HepG2 (cell line): ENCODE results near the gene TK1. TPM values are rescaled to one million over a fixed set of nuclear protein-coding genes. Genes with fewer than 3 reads are reported as not detected.

Experiments used
- ATAC-seq: fragments of 200-7000 bp; cut with Tn5 transposase; 3 replicates; pipeline ENCODE4 v1.9.1; 2020; ENCODE audit warnings: mild to moderate bottlenecking, moderate library complexity
- BruUV-seq: library from RNA; stranded (reverse); fragments of 400-500 nt; replicated peaks from 2 replicates; lab custom pipeline; 2021; lab: Mats Ljungman, UMichigan
- CTCF ChIA-PET: fragments of 300-600 bp; formaldehyde crosslinking; extraction: SDS; loops from one replicate; lab custom pipeline; 2021; ENCODE audit warnings: low total read pairs, inconsistent platforms, low intra/inter-chr PET ratio; lab: Yijun Ruan, JAX
- POLR2A ChIA-PET: fragments of 350-600 bp; sonication (Branson Sonifier 250); formaldehyde crosslinking; loops from one replicate; lab custom pipeline; 2020; ENCODE audit warnings: antibody characterized with exemption, inconsistent platforms; lab: Yijun Ruan, JAX
- DNase-seq: peaks from one replicate; pipeline ENCODE4 v3.0.0-alpha.2; 2015; ENCODE audit warnings: low spot score
- FAIRE-seq: peaks from 3 replicates; lab custom pipeline; 2011; peaks lifted over from hg19 to GRCh38; lab: Jason Lieb, UNC
- H2AFZ ChIP-seq: one replicate; pipeline ENCODE4 v1.6.1; 2011; ENCODE audit warnings: low read length, inconsistent platforms
- H3K27ac ChIP-seq: fragments of 300-600 bp; 3 replicates; pipeline ENCODE4 v1.8.0; 2011; ENCODE audit warnings: mixed run types, mild to moderate bottlenecking, mixed read lengths, low read length, inconsistent platforms; ENCODE audit not compliant: insufficient read depth; ENCODE audit errors: extremely low read length
- H3K27me3 ChIP-seq, 2 experiments: fragments of 200-600 bp in 1 of 2; 2 replicates in 1 of 2; 3 replicates in 1 of 2; pipeline versions ENCODE4 v1.6.0 to v1.8.0; 2011; ENCODE audit warnings: low read length in 2 of 2, mild to moderate bottlenecking in 2 of 2, moderate library complexity in 2 of 2, inconsistent platforms in 1 of 2; ENCODE audit not compliant: insufficient read depth in 2 of 2, control insufficient read depth in 1 of 2
- H3K36me3 ChIP-seq, 2 experiments: fragments of 200-600 bp in 1 of 2; replicated peaks in 1 of 2; 2 replicates in 1 of 2; 3 replicates in 1 of 2; pipeline versions ENCODE4 v1.5.1 to v1.8.0; 2011; ENCODE audit warnings: low read length in 2 of 2, inconsistent platforms in 1 of 2; ENCODE audit not compliant: insufficient read depth in 2 of 2, control insufficient read depth in 1 of 2
- H3K4me1 ChIP-seq: 2 replicates; pipeline ENCODE4 v1.5.1; 2012; ENCODE audit warnings: low read length, inconsistent platforms; ENCODE audit not compliant: insufficient read depth
- H3K4me2 ChIP-seq: 2 replicates; pipeline ENCODE4 v1.6.0; 2011; ENCODE audit warnings: low read depth, low read length, inconsistent platforms
- H3K4me3 ChIP-seq, 3 experiments: fragments of 200-600 bp in 1 of 3; sonication (generic), shearing (Covaris generic) in 1 of 3; replicated peaks in 1 of 3; 2 replicates each; pipeline ENCODE4 v1.5.1; 2011 to 2016; ENCODE audit warnings: low read length in 3 of 3, inconsistent platforms in 2 of 3, low read depth in 2 of 3, mild to moderate bottlenecking in 2 of 3, control low read depth in 1 of 3, mixed read lengths in 1 of 3; ENCODE audit not compliant: insufficient read depth in 1 of 3
- H3K79me2 ChIP-seq: one replicate; pipeline ENCODE4 v1.6.1; 2011; ENCODE audit warnings: low read length, inconsistent platforms; ENCODE audit not compliant: insufficient read depth
- H3K9ac ChIP-seq: 2 replicates; pipeline ENCODE4 v1.6.0; 2011; ENCODE audit warnings: mild to moderate bottlenecking, low read depth, low read length, inconsistent platforms; ENCODE audit not compliant: insufficient read depth
- H3K9me3 ChIP-seq: 2 replicates; pipeline ENCODE4 v1.5.1; 2012; ENCODE audit warnings: mild to moderate bottlenecking, low read length
- H4K20me1 ChIP-seq: 2 replicates; pipeline ENCODE4 v1.6.0; 2011; ENCODE audit warnings: inconsistent platforms, mild to moderate bottlenecking, low read length, moderate library complexity; ENCODE audit not compliant: insufficient read depth
- DDIT3 ChIP-seq: sonication (generic); formaldehyde crosslinking; IDR thresholded peaks from 2 replicates; pipeline ENCODE4 v1.4.0; 2020; ENCODE audit warnings: mild to moderate bottlenecking, missing genetic modification reagents
- ERF ChIP-seq: IDR thresholded peaks from 2 replicates; pipeline ENCODE4 v1.6.1; 2018; ENCODE audit warnings: missing biosample characterization, missing genetic modification reagents
- HIVEP1 ChIP-seq: sonication (generic); formaldehyde crosslinking; IDR thresholded peaks from 2 replicates; pipeline ENCODE4 v1.4.0; 2020; ENCODE audit warnings: mild to moderate bottlenecking, missing genetic modification reagents
- IKZF4 ChIP-seq: sonication (generic); formaldehyde crosslinking; IDR thresholded peaks from 2 replicates; pipeline ENCODE4 v1.5.1; 2020; ENCODE audit warnings: borderline replicate concordance, mild to moderate bottlenecking, low read depth, missing genetic modification reagents; ENCODE audit errors: not compliant biosample characterization
- PATZ1 ChIP-seq: sonication (generic); formaldehyde crosslinking; IDR thresholded peaks from 2 replicates; pipeline ENCODE4 v1.4.0; 2020; ENCODE audit warnings: missing genetic modification reagents
- RBM22 ChIP-seq: fragments of 200-400 bp; formaldehyde crosslinking; optimal IDR thresholded peaks from 2 replicates; pipeline ENCODE3; 2017; ENCODE audit warnings: mild to moderate bottlenecking, low read length, moderate library complexity
- SRY ChIP-seq: sonication (generic); formaldehyde crosslinking; IDR thresholded peaks from 2 replicates; pipeline ENCODE4 v1.8.0; 2022; ENCODE audit warnings: mild to moderate bottlenecking, missing genetic modification reagents
- YY1 ChIP-seq: IDR thresholded peaks from 2 replicates; pipeline ENCODE4 v1.6.1; 2011; ENCODE audit warnings: low read length, low read depth, moderate library complexity, mild to moderate bottlenecking; ENCODE audit not compliant: insufficient read depth, insufficient replicate concordance
- ZBTB8A ChIP-seq: sonication (generic); formaldehyde crosslinking; IDR thresholded peaks from 2 replicates; pipeline ENCODE4 v1.4.0; 2020; ENCODE audit warnings: mild to moderate bottlenecking, low read depth, missing genetic modification reagents, borderline replicate concordance
- ZFP91 ChIP-seq: sonication (generic); formaldehyde crosslinking; IDR thresholded peaks from 2 replicates; pipeline ENCODE4 v1.9.0; 2022; ENCODE audit warnings: missing genetic modification reagents, mild to moderate bottlenecking, borderline replicate concordance
- ZNF121 ChIP-seq: sonication (generic); formaldehyde crosslinking; IDR thresholded peaks from 2 replicates; pipeline ENCODE4 v1.5.0; 2020; ENCODE audit warnings: mild to moderate bottlenecking, missing genetic modification reagents
- ZNF30 ChIP-seq: sonication (generic); formaldehyde crosslinking; IDR thresholded peaks from 2 replicates; pipeline ENCODE4 v1.5.0; 2020; ENCODE audit warnings: mild to moderate bottlenecking, missing genetic modification reagents
- ZNF556 ChIP-seq: sonication (generic); formaldehyde crosslinking; IDR thresholded peaks from 2 replicates; pipeline ENCODE4 v1.4.0; 2020; ENCODE audit warnings: mild to moderate bottlenecking, missing genetic modification reagents, borderline replicate concordance
- ZNF574 ChIP-seq: sonication (generic); formaldehyde crosslinking; IDR thresholded peaks from 2 replicates; pipeline ENCODE4 v1.4.0; 2020; ENCODE audit warnings: missing genetic modification reagents
- ZNF766 ChIP-seq: sonication (generic); formaldehyde crosslinking; IDR thresholded peaks from 2 replicates; pipeline ENCODE4 v1.5.0; 2020; ENCODE audit warnings: missing genetic modification reagents, borderline replicate concordance
- WGBS: methylation state at CpG from one replicate; pipeline ENCODE4 v1.1.6; 2017; ENCODE audit warnings: low lambda C conversion rate; 5-methylcytosine and 5-hydroxymethylcytosine counted together
- in situ Hi-C: cut with HindIII; loops from 2 replicates; pipeline ENCODE4 v1.10.0; 2017; ENCODE audit warnings: low pct_unique_long_range_greater_than_20kb; ENCODE audit not compliant: extremely low pct_ligation_motif_present
- intact Hi-C: fragments of 100-400 bp; cut with micrococcal nuclease; formaldehyde crosslinking; loops from one replicate; pipeline ENCODE4 v1.10.0; 2022; ENCODE audit not compliant: unreplicated experiment
- polyA plus RNA-seq, 8 experiments: library from polyadenylated mRNA; depleted of rRNA in 3 of 8; stranded (reverse) in 7 of 8; unstranded in 1 of 8; fragments of >200 nt; fragmentation: Illumina TruSeq in 4 of 8; extraction: Trizol in 4 of 8; gene quantifications; 2 replicates each; pipeline versions ENCODE4 v1.2.1 to v1.2.3, GENCODE V29; 2011 to 2016; ENCODE audit warnings: low read depth in 4 of 8, missing spikeins in 1 of 8, mixed read lengths in 1 of 8; ENCODE audit not compliant: insufficient read depth in 1 of 8
- total RNA-seq, 5 experiments: library from RNA; depleted of rRNA; stranded (reverse); fragments of >200 nt; fragmentation: Illumina TruSeq; extraction: Trizol; gene quantifications; 2 replicates each; pipeline ENCODE4 v1.2.3, GENCODE V29; 2016; ENCODE audit warnings: low read depth in 1 of 5
- TF ChIP-seq, protein P1 (sequence below): sonication (generic); formaldehyde crosslinking; IDR thresholded peaks from 2 replicates; pipeline ENCODE4 v1.5.1; 2020; ENCODE audit warnings: missing genetic modification reagents, mild to moderate bottlenecking, borderline replicate concordance

TK1 gene
- total and polyA plus RNA-seq, 2 of the 13 experiments (the other 11 are each of a cell fraction or from before 2014, with no cell fraction given): 45.0 to 96.0 TPM

- peaks cover 24% of the 10 kb centered on the region for H3K4me1 ChIP-seq
- peak; percentile 58 for ATAC-seq
- DNase-seq: no peak
- 91% methylated on average over 10 of the region's 14 CpGs for WGBS
- no TSS peak for BruUV-seq
- CTCF ChIA-PET: interaction anchor here (1.2 to 2.0 kb wide), 2 partner anchors 64 to 91 kb away, joined by 4 to 18 read pairs; no protein-coding TSS in a partner anchor
- H3K9ac ChIP-seq: no peak overlapping the region
- H3K27ac ChIP-seq: no peak overlapping the region
- H3K4me2 ChIP-seq: no peak overlapping the region
- no peaks in the 10 kb centered on the region for H3K27me3 ChIP-seq
- no peak for FAIRE-seq
- H4K20me1 ChIP-seq: no peaks in the 10 kb centered on the region
- H3K36me3 ChIP-seq: peaks cover 20 to 66% of the 10 kb centered on the region in 2 experiments
- POLR2A ChIA-PET: interaction anchor here (2.1 kb wide), 1 partner anchor 10 kb away, joined by 8 read pairs; the partner anchor contains the start of genes AFMID and TK1
- H3K79me2 ChIP-seq: no peaks in the 10 kb centered on the region
- no peak overlapping the region for H2AFZ ChIP-seq
- no peaks in the 10 kb centered on the region for H3K9me3 ChIP-seq
- in situ Hi-C loops: no loop called here
- intact Hi-C loops: no loop called here
- no peak overlapping the region for H3K4me3 ChIP-seq
- 0 out of 2 replicates have a peak, but pooled peaks have one; percentile 24 for TF ChIP-seq ZNF574 (CRISPR knock-in tag)
- TF ChIP-seq, protein P1, sequence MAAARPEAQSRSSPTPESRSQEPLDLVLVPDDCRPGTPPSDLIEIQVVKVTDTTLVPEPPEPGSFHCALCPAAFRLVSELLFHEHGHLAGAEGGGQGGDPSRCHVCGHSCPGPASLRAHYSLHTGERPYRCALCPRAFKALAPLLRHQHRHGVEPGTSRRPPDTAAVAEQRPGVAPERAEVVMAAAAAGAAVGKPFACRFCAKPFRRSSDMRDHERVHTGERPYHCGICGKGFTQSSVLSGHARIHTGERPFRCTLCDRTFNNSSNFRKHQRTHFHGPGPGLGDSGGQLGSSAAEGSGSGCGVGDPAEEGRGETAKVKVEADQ (CRISPR knock-in tag): no peak
- TF ChIP-seq ZNF30 (CRISPR knock-in tag): no peak
- TF ChIP-seq ZFP91 (CRISPR knock-in tag): peak; percentile 56; the same call in 1 of the 2 replicates
- no peak for TF ChIP-seq ZBTB8A (CRISPR knock-in tag)
- TF ChIP-seq ERF (CRISPR knock-in tag): no peak
- TF ChIP-seq ZNF766 (CRISPR knock-in tag): peak; percentile 32; the same call in 1 of the 2 replicates
- TF ChIP-seq RBM22: no peak
- TF ChIP-seq YY1: peak; percentile 19
- TF ChIP-seq ZNF121 (CRISPR knock-in tag): no peak
- 0 out of 2 replicates have a peak, but pooled peaks have one; percentile 42 for TF ChIP-seq ZNF556 (CRISPR knock-in tag)
- TF ChIP-seq HIVEP1 (CRISPR knock-in tag): no peak
- no peak for TF ChIP-seq IKZF4 (CRISPR knock-in tag)
- TF ChIP-seq PATZ1 (CRISPR knock-in tag): 0 out of 2 replicates have a peak, but pooled peaks have one; percentile 17
- TF ChIP-seq DDIT3 (CRISPR knock-in tag): no peak
- TF ChIP-seq SRY: 0 out of 2 replicates have a peak, but pooled peaks have one; percentile 28
Measured at GRCh38 chr17:78176548-78177025, 10.3 kb downstream of the TK1 start.
